Middle frontal gyrus (tissue), 1 donor: ENCODE measurements around the gene SDF2L1.
"Not testable (repeated sequence)": the region's sequence is repeated elsewhere in the genome, so short reads cannot be mapped to it uniquely, and the experiment has no call there.

Source experiments
- DNase-seq: peaks from one replicate; pipeline ENCODE4 v3.0.0-alpha.2; 2015; ENCODE audit warnings: low spot score; ENCODE audit errors: extremely low spot score

SDF2L1 gene

DNA sequence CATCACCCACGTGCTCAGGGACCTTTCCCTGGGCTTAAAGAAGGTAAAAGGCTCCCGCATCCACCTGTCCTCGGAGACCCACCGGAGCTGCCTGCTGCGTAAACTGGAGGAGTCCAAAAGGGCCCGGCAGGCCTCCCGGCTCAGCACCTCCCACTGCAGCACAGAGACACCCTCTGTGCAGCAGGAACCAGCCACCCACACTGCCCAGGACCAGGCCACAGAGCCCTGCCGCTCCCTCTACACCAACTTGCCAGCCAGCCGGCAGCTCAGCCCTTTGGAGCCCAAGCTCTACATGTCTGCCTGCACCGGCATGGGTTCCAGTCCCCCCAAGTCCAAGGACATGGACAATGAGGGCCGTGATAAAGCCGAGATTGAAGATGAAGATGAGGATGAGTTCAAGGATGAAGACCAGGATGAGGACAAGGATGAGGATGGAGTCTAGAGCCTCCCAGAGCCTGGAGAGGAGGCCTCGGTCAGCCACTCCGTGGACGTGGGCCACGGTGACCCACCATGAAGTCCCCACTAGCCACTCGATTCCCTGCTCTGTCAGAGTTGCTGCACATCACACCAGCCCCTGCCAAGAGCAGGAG is 5.4 kb upstream of the SDF2L1 start:
- DNase-seq = no peak

DNA sequence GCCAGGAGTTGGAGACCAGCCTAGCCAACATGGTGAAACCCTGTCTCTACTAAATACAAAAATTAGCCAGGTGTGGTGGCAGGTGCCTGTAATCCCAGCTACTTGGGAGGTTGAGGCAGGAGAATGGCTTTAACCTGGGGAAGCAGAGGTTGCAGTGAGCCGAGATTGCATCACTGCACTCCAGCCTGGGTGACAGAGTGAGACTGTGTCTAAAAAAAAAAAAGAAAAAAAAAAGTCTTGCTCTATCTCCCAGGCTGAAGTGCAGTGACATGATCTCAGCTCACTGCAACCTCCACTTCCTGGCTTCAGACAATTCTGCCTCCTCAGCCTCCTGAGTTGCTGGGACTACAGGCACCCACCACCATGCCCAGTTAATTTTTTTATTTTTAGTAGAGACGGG is 4.7 kb upstream of the SDF2L1 start:
- not testable (repeated sequence) for DNase-seq

DNA sequence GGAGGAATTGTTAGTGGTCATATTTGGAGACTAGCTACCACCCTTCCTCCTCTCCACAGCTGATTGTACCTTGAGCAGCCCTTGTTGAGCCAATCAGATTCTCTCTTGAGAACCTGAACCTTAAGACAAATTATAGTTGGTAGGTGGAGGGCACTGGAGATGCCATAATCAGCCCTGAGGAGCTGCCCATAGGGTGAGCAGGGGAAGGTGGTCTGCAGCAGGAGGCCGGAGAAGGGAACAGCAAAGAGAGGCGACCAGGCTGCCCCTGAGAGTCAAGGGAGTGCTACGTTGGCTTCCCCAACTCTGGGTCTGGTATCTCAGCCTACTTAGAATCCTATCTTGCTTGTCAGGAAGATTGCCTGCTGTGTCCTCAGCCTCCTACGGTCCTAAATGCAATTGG is 2.7 kb upstream of the SDF2L1 start:
- no peak for DNase-seq

DNA sequence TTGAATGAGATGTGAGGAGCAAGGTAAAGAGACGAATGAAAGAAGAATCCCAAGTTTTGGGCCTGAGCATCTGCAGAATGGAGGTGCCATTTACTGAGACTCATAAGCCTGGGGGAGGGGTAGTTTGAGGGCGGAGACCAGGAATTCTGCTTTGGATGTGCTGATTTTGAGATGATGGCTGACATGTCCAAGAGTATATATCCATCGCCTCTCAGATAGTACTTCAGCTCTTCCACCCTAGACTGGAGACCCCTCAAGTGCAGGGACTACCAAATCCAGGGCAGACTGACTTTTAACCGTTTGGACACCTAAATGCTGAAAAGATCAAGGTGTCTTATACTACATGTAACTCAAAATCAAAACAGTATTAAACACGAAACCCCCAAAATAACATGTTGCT is 1.3 kb upstream of the SDF2L1 start:
- no peak for DNase-seq

- no peak for DNase-seq
Observed at GRCh38 chr22:21641417-21641788, 699 bp upstream of the SDF2L1 start.

DNA sequence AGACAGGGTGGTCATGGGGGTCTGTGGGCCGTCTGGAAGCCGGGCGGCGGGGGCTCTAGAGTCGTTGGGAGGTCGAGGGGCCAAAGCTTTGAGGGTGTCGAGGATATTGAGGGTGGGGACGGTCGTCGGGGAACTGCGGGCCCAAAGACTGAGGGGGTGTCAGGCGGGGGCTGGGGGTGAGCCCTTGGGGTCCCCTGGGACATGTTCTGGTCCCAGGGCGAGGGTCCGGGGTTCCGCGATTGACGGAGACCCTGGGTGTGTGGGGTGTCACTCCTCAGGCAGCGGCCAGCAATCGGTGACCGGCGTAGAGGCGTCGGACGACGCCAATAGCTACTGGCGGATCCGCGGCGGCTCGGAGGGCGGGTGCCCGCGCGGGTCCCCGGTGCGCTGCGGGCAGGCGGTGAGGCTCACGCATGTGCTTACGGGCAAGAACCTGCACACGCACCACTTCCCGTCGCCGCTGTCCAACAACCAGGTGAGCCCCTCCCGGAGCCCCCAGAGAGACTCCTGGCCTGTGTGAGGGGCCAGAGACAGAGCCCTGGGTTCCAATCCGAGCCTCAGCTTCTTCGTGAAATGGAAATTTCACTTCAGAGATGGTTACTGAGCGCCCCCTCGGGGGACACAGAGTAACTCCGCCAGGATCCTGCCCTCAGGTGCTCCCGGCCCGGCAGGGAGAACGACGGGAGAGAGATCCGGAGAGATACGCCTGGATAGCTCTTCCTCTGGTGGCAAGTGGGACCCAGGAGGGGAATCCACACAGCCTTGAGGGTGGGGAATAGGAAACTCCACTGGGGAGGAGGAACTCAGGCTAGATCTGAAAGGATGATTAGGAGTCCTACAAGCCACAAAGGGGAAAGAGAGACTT is 714 bp downstream of the SDF2L1 start:
- DNase-seq = no peak

- no peak for DNase-seq
Observed at GRCh38 chr22:21643533-21644357, 1.6 kb downstream of the SDF2L1 start.

DNA sequence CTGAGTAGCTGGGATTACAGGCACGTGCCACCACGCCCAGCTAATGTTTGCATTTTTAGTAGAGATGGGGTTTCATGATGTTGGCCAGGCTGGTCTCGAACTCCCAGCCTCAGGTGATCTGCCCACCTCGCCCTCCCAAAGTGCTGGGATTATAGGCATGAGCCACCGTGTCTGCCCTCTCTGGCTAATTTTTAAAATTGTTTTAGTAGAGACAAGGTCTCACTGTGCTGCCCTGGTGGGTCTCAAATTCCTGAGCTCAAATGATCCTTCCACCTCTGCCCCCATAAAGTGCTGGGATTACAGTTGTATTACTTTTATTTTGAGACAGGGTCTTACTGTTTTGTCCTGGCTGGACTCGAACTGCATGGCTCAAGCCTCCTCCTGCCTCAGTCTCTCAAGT is 3.4 kb downstream of the SDF2L1 start:
- DNase-seq = not testable (repeated sequence)

DNA sequence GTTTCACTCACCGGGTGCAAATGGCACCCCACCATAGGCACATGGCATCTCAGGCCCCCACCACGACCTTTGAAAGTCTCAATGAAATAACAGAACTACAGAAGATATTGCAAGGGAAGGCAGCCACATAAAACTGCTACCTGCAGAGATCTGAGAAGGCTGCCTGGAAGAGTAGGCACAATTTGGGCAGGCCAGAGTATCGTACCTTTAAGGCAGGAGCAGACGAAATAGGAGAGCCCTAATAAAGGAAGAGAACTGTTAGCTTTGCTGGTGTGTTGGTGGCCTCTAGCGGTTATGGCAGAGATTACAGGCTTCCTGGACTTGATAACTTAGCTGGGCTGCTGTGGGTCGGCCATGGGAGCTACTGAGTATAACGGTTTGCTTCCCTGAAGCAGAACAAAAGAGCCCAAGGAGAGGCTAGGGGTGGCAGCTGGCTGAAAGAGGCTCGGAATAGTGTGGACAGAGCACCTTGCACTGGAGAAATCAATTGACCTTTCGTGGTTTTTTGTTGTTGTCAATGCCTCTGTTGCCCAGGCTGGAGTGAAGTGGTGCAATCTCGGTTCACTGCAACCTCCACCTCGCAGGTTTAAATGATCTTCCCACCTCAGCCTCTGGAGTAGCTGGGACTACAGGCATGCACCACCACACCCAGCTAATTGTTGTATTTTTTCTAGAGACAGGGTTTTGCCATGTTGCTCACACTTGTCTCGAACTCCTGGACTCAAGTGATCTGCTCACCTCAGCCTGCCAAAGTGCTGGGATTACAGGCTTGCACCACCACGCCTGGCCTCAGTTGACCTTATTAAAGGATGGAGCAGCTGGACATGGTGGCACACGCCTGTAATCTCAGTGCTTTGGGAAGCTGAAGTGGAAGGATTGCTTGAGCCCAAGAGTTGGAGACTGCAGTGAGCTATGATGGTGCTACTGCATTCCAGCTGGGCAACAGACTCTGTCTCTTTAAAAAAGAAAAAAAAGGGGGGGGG is 4.8 kb downstream of the SDF2L1 start:
- peak; percentile 70 for DNase-seq

- DNase-seq = no peak
Observed at GRCh38 chr22:21650280-21650679, 8.2 kb downstream of the SDF2L1 start.

DNA sequence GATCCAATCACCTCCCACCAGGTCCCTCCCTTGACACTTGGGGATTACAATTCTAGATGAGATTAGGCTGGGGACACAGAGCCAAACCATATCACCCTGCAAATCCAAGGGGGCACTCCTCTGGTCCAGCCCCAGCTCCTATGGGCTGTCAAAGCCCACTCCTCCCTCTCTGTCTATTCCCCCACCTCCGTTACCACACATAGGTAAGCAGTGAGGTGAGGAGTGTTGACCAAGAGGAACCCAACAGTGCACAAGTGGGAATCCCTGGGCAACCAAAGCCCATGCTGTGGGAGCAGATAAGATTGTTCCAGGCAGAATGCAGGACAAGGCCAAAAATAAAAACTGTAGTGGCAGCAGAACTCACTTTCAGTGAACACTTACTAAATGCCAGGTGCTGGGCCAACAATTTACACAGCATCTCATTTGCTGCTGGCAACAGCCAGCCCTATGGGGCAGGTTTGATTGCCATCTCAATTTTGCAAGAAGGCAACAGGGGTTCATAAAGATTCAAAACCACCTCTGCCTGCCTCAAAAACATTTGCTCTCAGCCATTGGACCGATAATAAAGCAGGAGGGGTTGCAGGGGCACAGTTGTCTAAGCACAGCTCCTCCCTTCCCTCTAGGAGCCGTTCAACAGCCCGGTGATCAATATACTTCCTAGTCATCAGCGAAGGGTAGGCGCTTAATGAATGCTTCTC is 8.9 kb downstream of the SDF2L1 start:
- DNase-seq = no peak

- no peak for DNase-seq
Observed at GRCh38 chr22:21651521-21652009, 9.5 kb downstream of the SDF2L1 start.

GRCh38 chr22:21652010-21652546 is 10.0 kb downstream of the SDF2L1 start:
- DNase-seq = peak; percentile 80

- DNase-seq = no peak
Observed at GRCh38 chr22:21652547-21653545, 10.7 kb downstream of the SDF2L1 start.

DNA sequence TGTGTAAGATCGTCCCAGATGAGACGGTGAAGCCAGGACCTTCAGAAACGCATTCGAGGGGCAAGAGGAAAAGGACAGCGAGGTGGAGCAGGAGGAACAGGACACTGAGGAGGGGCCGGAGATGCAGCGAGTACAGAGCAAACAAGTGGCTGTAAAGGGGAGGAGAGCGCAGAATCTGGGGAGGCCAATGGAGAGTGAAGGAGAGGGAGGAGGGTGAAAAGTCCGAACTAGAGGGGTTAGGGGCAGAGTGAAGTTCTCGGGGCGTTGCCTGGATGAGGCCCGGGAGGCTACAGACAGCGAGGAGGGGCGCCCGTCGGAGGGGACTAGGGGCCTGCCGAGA is 14.9 kb downstream of the SDF2L1 start:
- no peak for DNase-seq

GRCh38 chr22:21657360-21658032 is 15.4 kb downstream of the SDF2L1 start:
- no peak for DNase-seq

- no peak for DNase-seq
Observed at GRCh38 chr22:21659864-21660525, 17.9 kb downstream of the SDF2L1 start.

GRCh38 chr22:21660904-21661303 is 18.8 kb downstream of the SDF2L1 start:
- no peak for DNase-seq
